IMR-90 (cell line): ENCODE data around the gene LAMA3. TPM values are rescaled to one million over a fixed set of nuclear protein-coding genes. Genes with fewer than 3 reads are reported as not detected.

ENCODE experiments used
- ATAC-seq: fragments of 200-7000 bp; cut with Tn5 transposase; 2 replicates; pipeline ENCODE4 v1.9.1; 2020; ENCODE audit warnings: low read depth, mild to moderate bottlenecking, moderate library complexity
- BruUV-seq: library from RNA; stranded (reverse); fragments of 400-500 nt; replicated peaks from 2 replicates; lab custom pipeline; 2021; lab: Mats Ljungman, UMichigan
- CTCF ChIA-PET: fragments of 300-600 bp; formaldehyde crosslinking; extraction: SDS; loops from one replicate; lab custom pipeline; 2021; ENCODE audit warnings: antibody characterized with exemption; lab: Yijun Ruan, JAX
- POLR2A ChIA-PET: fragments of 300-600 bp; sonication (Branson Sonifier 250); formaldehyde crosslinking; loops from one replicate; lab custom pipeline; 2022; ENCODE audit warnings: antibody characterized with exemption; ENCODE audit not compliant: unreplicated experiment; lab: Charles Lee
- DNase-seq: peaks from one replicate; pipeline ENCODE4 v3.0.0; 2013
- H2AFZ ChIP-seq: replicated peaks from 2 replicates; pipeline ENCODE3; 2013; ENCODE audit warnings: low read length, mild to moderate bottlenecking; ENCODE audit not compliant: poor library complexity
- H2AK5ac ChIP-seq: 2 replicates; pipeline ENCODE4 v1.6.1; 2013; ENCODE audit warnings: low read depth, low read length, inconsistent platforms
- H2AK9ac ChIP-seq: replicated peaks from 2 replicates; pipeline ENCODE3; 2013; ENCODE audit warnings: mild to moderate bottlenecking, low read depth, low read length, moderate library complexity; ENCODE audit not compliant: poor library complexity
- H2BK120ac ChIP-seq: 2 replicates; pipeline ENCODE4 v1.6.1; 2013; ENCODE audit warnings: low read depth, low read length, inconsistent platforms
- H2BK15ac ChIP-seq: 3 replicates; pipeline ENCODE4 v1.6.1; 2013; ENCODE audit warnings: low read depth, low read length, inconsistent platforms
- H2BK20ac ChIP-seq: 2 replicates; pipeline ENCODE4 v1.6.1; 2013; ENCODE audit warnings: low read depth, mild to moderate bottlenecking, inconsistent platforms, low read length, moderate library complexity
- H2BK5ac ChIP-seq: 2 replicates; pipeline ENCODE4 v1.6.1; 2013; ENCODE audit warnings: mild to moderate bottlenecking, low read depth, low read length, inconsistent platforms; ENCODE audit not compliant: poor library complexity, severe bottlenecking
- H3K14ac ChIP-seq: replicated peaks from 2 replicates; pipeline ENCODE4 v1.6.1; 2013; ENCODE audit warnings: low read depth, low read length, inconsistent platforms
- H3K18ac ChIP-seq: 2 replicates; pipeline ENCODE4 v1.6.1; 2013; ENCODE audit warnings: low read depth, low read length, control low read depth
- H3K23ac ChIP-seq: 2 replicates; pipeline ENCODE4 v1.6.1; 2013; ENCODE audit warnings: low read depth, low read length, inconsistent platforms
- H3K27ac ChIP-seq: 2 replicates; pipeline ENCODE4 v1.5.1; 2013; ENCODE audit warnings: mild to moderate bottlenecking, control low read depth, low read length; ENCODE audit not compliant: insufficient read depth
- H3K27me3 ChIP-seq: 2 replicates; pipeline ENCODE4 v1.6.1; 2013; ENCODE audit warnings: low read length; ENCODE audit not compliant: control insufficient read depth, insufficient read depth
- H3K36me3 ChIP-seq: 2 replicates; pipeline ENCODE4 v1.6.1; 2013; ENCODE audit warnings: low read length, mixed read lengths; ENCODE audit not compliant: control insufficient read depth, insufficient read depth
- H3K4ac ChIP-seq: 2 replicates; pipeline ENCODE4 v1.6.1; 2013; ENCODE audit warnings: low read depth, low read length, inconsistent platforms
- H3K4me1 ChIP-seq: 2 replicates; pipeline ENCODE4 v1.6.1; 2013; ENCODE audit warnings: low read length, mixed read lengths; ENCODE audit not compliant: control insufficient read depth, insufficient read depth
- H3K4me2 ChIP-seq: 2 replicates; pipeline ENCODE4 v1.6.1; 2013; ENCODE audit warnings: low read depth, mild to moderate bottlenecking, control low read depth, low read length, moderate library complexity
- H3K4me3 ChIP-seq: 2 replicates; pipeline ENCODE4 v1.5.1; 2013; ENCODE audit warnings: low read depth, mild to moderate bottlenecking, control low read depth, low read length, moderate library complexity; ENCODE audit not compliant: insufficient read depth
- H3K56ac ChIP-seq: 2 replicates; pipeline ENCODE4 v1.6.1; 2013; ENCODE audit warnings: low read length, inconsistent platforms; ENCODE audit not compliant: insufficient read depth; ENCODE audit errors: extremely low read depth
- H3K79me1 ChIP-seq, 2 experiments: 2 replicates each; pipeline ENCODE4 v1.6.1; 2013; ENCODE audit warnings: low read length in 2 of 2, inconsistent platforms in 1 of 2, low read depth in 1 of 2
- H3K9ac ChIP-seq: 2 replicates; pipeline ENCODE4 v1.6.1; 2013; ENCODE audit warnings: low read depth, low read length, control low read depth
- H3K9me1 ChIP-seq: 2 replicates; pipeline ENCODE4 v1.6.1; 2013; ENCODE audit warnings: low read length, inconsistent platforms; ENCODE audit not compliant: insufficient read depth
- H3K9me3 ChIP-seq: 2 replicates; pipeline ENCODE4 v1.6.1; 2013; ENCODE audit warnings: low read length; ENCODE audit not compliant: control insufficient read depth, insufficient read depth
- H4K20me1 ChIP-seq: 2 replicates; pipeline ENCODE4 v1.6.1; 2013; ENCODE audit warnings: low read length, inconsistent platforms; ENCODE audit not compliant: insufficient read depth
- H4K5ac ChIP-seq: 2 replicates; pipeline ENCODE4 v1.6.1; 2013; ENCODE audit warnings: mild to moderate bottlenecking, low read depth, low read length, control low read depth
- H4K8ac ChIP-seq, 2 experiments: 2 replicates each; pipeline ENCODE4 v1.6.1; 2013; ENCODE audit warnings: low read depth in 2 of 2, low read length in 2 of 2, control low read depth in 1 of 2, inconsistent platforms in 1 of 2
- H4K91ac ChIP-seq: 2 replicates; pipeline ENCODE4 v1.6.1; 2013; ENCODE audit warnings: low read depth, low read length, inconsistent platforms; ENCODE audit not compliant: insufficient read depth
- BHLHE40 ChIP-seq: fragments of 150-350 bp; IDR thresholded peaks from 2 replicates; pipeline ENCODE4 v1.6.1; 2016; ENCODE audit warnings: mild to moderate bottlenecking, low read depth, low read length
- CEBPB ChIP-seq: IDR thresholded peaks from 2 replicates; pipeline ENCODE4 v1.6.1; 2012; ENCODE audit warnings: low read depth, low read length, improper control_type of control experiment
- CHD1 ChIP-seq: IDR thresholded peaks from 2 replicates; pipeline ENCODE4 v1.6.1; 2012; ENCODE audit warnings: low read depth, low read length, improper control_type of control experiment
- FOS ChIP-seq: fragments of 150-350 bp; IDR thresholded peaks from 2 replicates; pipeline ENCODE4 v1.6.1; 2016; ENCODE audit warnings: low read depth, low read length
- MAFK ChIP-seq: IDR thresholded peaks from 2 replicates; pipeline ENCODE4 v1.6.1; 2012; ENCODE audit warnings: low read depth, low read length, improper control_type of control experiment
- MAZ ChIP-seq: IDR thresholded peaks from 2 replicates; pipeline ENCODE4 v1.6.1; 2012; ENCODE audit warnings: low read depth, mild to moderate bottlenecking, low read length, improper control_type of control experiment, moderate library complexity, borderline replicate concordance
- NFE2L2 ChIP-seq: fragments of 150-350 bp; IDR thresholded peaks from 2 replicates; pipeline ENCODE4 v1.6.1; 2016; ENCODE audit warnings: low read depth, mild to moderate bottlenecking, low read length
- POLR2A ChIP-seq: IDR thresholded peaks from 2 replicates; pipeline ENCODE4 v1.6.1; 2012; ENCODE audit warnings: mild to moderate bottlenecking, low read depth, low read length
- RAD21 ChIP-seq: IDR thresholded peaks from 2 replicates; pipeline ENCODE4 v1.6.1; 2012; ENCODE audit warnings: low read length, improper control_type of control experiment
- RCOR1 ChIP-seq: IDR thresholded peaks from 2 replicates; pipeline ENCODE4 v1.6.1; 2012; ENCODE audit warnings: mild to moderate bottlenecking, low read length, improper control_type of control experiment; ENCODE audit not compliant: insufficient replicate concordance
- RFX5 ChIP-seq: IDR thresholded peaks from 2 replicates; pipeline ENCODE4 v1.8.0; 2012; ENCODE audit warnings: low read depth, mild to moderate bottlenecking, low read length, moderate library complexity
- SMC3 ChIP-seq: fragments of 150-350 bp; IDR thresholded peaks from 2 replicates; pipeline ENCODE4 v1.6.1; 2016; ENCODE audit warnings: low read depth, mild to moderate bottlenecking, antibody characterized with exemption, low read length, moderate library complexity
- WGBS, 2 experiments: methylation state at CpG; one replicate each; pipeline versions ENCODE4 v1.1.5 to v1.1.7; 2013; ENCODE audit warnings: missing lambda C conversion rate in 2 of 2; ENCODE audit not compliant: insufficient read length in 1 of 2; ENCODE audit errors: extremely low coverage in 2 of 2; 5-methylcytosine and 5-hydroxymethylcytosine counted together
- dilution Hi-C: fragments of 300-500 bp; cut with HindIII; formaldehyde crosslinking; loops from one replicate; pipeline ENCODE4 v1.14.3; 2018; ENCODE audit warnings: low sequenced_read_pairs; ENCODE audit not compliant: unreplicated experiment
- in situ Hi-C: fragments of 300-500 bp; cut with MboI; formaldehyde crosslinking; loops from 3 replicates; pipeline ENCODE4 v1.14.3; 2019; ENCODE audit warnings: low sequenced_read_pairs, inconsistent platforms, mixed read lengths
- intact Hi-C: fragments of 100-400 bp; cut with micrococcal nuclease; formaldehyde crosslinking; loops from 2 replicates; pipeline ENCODE4 v1.10.0; 2022
- polyA plus RNA-seq, 3 experiments: library from polyadenylated mRNA; depleted of rRNA; stranded (reverse); fragments of >200 nt; gene quantifications; 2 replicates each; pipeline ENCODE4 v1.2.3, GENCODE V29; 2012; ENCODE audit warnings: low replicate concordance in 1 of 3
- total RNA-seq: library from RNA; depleted of rRNA; stranded (reverse); fragments of >200 nt; gene quantifications from 2 replicates; pipeline ENCODE4 v1.2.3, GENCODE V29; 2012
- TF ChIP-seq, protein P1 (sequence below): fragments of 150-350 bp; IDR thresholded peaks from 2 replicates; pipeline ENCODE4 v1.6.1; 2016; ENCODE audit warnings: low read depth, mild to moderate bottlenecking, low read length, moderate library complexity, borderline replicate concordance
- TF ChIP-seq, protein P2 (sequence below): fragments of 150-350 bp; IDR thresholded peaks from 2 replicates; pipeline ENCODE4 v1.6.1; 2017; ENCODE audit warnings: mild to moderate bottlenecking, antibody characterized with exemption, low read length, low read depth
- TF ChIP-seq, protein P3 (sequence below): conservative IDR thresholded peaks from 2 replicates; pipeline ENCODE4 v1.5.1; 2012; ENCODE audit warnings: mild to moderate bottlenecking, low read depth, low read length, improper control_type of control experiment

LAMA3 gene
- total and polyA plus RNA-seq, 2 of the 4 experiments (the other 2 are of a cell fraction) = 0.18 to 0.19 TPM

DNA sequence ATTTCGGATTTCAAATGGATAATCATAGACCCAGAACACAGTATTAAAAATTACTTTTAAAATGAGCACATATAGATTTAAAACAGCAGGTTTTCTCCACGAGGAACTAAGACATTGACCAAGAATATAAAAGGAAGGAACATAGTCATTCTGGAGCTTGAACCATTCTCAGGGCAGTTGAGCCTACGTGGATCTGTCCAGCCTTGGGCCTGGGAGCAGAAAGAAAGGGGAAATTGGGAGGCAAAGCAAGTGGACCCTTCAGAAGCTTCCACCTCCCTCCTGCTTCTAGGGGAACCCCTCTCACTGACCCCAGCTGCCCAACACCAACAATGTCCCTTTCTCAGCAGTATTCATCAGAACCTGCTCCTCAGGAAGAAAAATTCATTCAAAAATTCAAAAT lies 293.9 kb downstream of the LAMA3 start:
- H2BK20ac ChIP-seq = peak overlapping the region; percentile 90
- peak overlapping the region; percentile 83 for H2BK5ac ChIP-seq
- no peak overlapping the region for H2AK9ac ChIP-seq
- H4K5ac ChIP-seq = peak overlapping the region; percentile 77; the same call in 1 of the 2 replicates
- TF ChIP-seq NFE2L2 (no peak), RFX5 (no peak), MAZ (no peak), MAFK (no peak), SMC3 (no peak), CEBPB (no peak), RAD21 (no peak), POLR2A (no peak), RCOR1 (no peak), BHLHE40 (no peak), FOS (no peak), CHD1 (no peak)
- TF ChIP-seq, protein P1, sequence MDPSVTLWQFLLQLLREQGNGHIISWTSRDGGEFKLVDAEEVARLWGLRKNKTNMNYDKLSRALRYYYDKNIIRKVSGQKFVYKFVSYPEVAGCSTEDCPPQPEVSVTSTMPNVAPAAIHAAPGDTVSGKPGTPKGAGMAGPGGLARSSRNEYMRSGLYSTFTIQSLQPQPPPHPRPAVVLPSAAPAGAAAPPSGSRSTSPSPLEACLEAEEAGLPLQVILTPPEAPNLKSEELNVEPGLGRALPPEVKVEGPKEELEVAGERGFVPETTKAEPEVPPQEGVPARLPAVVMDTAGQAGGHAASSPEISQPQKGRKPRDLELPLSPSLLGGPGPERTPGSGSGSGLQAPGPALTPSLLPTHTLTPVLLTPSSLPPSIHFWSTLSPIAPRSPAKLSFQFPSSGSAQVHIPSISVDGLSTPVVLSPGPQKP = no peak
- TF ChIP-seq, protein P2, sequence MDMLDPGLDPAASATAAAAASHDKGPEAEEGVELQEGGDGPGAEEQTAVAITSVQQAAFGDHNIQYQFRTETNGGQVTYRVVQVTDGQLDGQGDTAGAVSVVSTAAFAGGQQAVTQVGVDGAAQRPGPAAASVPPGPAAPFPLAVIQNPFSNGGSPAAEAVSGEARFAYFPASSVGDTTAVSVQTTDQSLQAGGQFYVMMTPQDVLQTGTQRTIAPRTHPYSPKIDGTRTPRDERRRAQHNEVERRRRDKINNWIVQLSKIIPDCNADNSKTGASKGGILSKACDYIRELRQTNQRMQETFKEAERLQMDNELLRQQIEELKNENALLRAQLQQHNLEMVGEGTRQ = no peak
- TF ChIP-seq, protein P3, sequence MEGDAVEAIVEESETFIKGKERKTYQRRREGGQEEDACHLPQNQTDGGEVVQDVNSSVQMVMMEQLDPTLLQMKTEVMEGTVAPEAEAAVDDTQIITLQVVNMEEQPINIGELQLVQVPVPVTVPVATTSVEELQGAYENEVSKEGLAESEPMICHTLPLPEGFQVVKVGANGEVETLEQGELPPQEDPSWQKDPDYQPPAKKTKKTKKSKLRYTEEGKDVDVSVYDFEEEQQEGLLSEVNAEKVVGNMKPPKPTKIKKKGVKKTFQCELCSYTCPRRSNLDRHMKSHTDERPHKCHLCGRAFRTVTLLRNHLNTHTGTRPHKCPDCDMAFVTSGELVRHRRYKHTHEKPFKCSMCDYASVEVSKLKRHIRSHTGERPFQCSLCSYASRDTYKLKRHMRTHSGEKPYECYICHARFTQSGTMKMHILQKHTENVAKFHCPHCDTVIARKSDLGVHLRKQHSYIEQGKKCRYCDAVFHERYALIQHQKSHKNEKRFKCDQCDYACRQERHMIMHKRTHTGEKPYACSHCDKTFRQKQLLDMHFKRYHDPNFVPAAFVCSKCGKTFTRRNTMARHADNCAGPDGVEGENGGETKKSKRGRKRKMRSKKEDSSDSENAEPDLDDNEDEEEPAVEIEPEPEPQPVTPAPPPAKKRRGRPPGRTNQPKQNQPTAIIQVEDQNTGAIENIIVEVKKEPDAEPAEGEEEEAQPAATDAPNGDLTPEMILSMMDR = no peak
- H4K8ac ChIP-seq = peak overlapping the region in 1 of 2 experiments; percentile 95; a peak in 2 of 4 replicates
- dilution Hi-C loops = no loop called here
- H2AFZ ChIP-seq = no peak overlapping the region
- H2AK5ac ChIP-seq = peak overlapping the region; percentile 80
- no peaks in the 10 kb centered on the region for H3K36me3 ChIP-seq
- H3K4me1 ChIP-seq = peaks cover 14% of the 10 kb centered on the region
- POLR2A ChIA-PET = no interaction called here
- peak overlapping the region; percentile 87 for H3K18ac ChIP-seq
- H3K4ac ChIP-seq = peak overlapping the region; percentile 89
- no peaks in the 10 kb centered on the region for H4K20me1 ChIP-seq
- no TSS peak for BruUV-seq
- no peak overlapping the region for H3K4me2 ChIP-seq
- CTCF ChIA-PET = interaction anchor here (0.6 to 0.9 kb wide), 2 partner anchors 55 to 93 kb away, joined by 3 read pairs; no protein-coding TSS in a partner anchor
- intact Hi-C loops = no loop called here
- in situ Hi-C loops = no loop called here
- H4K91ac ChIP-seq = peak overlapping the region; percentile 66
- no peaks in the 10 kb centered on the region for H3K27me3 ChIP-seq
- 0 out of 2 replicates have a peak overlapping the region, but pooled peaks have one; percentile 29 for H3K9ac ChIP-seq
- H3K79me1 ChIP-seq = no peaks in the 10 kb centered on the region
- H3K27ac ChIP-seq = peak overlapping the region; percentile 95
- H3K14ac ChIP-seq = peak overlapping the region; percentile 77
- no peak for DNase-seq
- H3K9me3 ChIP-seq = 0 out of 2 replicates have a peak, but pooled peaks cover 2% of the 10 kb centered on the region
- peak overlapping the region; percentile 97 for H2BK120ac ChIP-seq
- H3K9me1 ChIP-seq = peaks cover 7% of the 10 kb centered on the region
- peak overlapping the region; percentile 77; the same call in 1 of the 3 replicates for H2BK15ac ChIP-seq
- no peak overlapping the region; the same call in 1 of the 2 replicates for H3K56ac ChIP-seq
- H3K4me3 ChIP-seq = no peak overlapping the region
- H3K23ac ChIP-seq = peak overlapping the region; percentile 35; the same call in 1 of the 2 replicates
- ATAC-seq = no peak
- no CpG with 5 or more reads among the region's 3 CpGs for WGBS, 2 experiments
